A549 treated with RU486 at 1 μM for 4 hours (cell line): ENCODE data around the gene THAP11. TPM values are rescaled to one million over a fixed set of nuclear protein-coding genes. Genes with fewer than 3 reads are reported as not detected.

Experiments
- total RNA-seq: library from RNA; stranded (reverse); fragments of 200-300 nt; extraction: Qiagen RNA extraction; gene quantifications from 5 replicates; pipeline ENCODE4 v1.2.3, GENCODE V29; 2022; ENCODE audit warnings: low read depth

THAP11 gene
- total RNA-seq: 27.0 to 43.3 TPM (median 40.3 TPM) in 5 replicates

DNA sequence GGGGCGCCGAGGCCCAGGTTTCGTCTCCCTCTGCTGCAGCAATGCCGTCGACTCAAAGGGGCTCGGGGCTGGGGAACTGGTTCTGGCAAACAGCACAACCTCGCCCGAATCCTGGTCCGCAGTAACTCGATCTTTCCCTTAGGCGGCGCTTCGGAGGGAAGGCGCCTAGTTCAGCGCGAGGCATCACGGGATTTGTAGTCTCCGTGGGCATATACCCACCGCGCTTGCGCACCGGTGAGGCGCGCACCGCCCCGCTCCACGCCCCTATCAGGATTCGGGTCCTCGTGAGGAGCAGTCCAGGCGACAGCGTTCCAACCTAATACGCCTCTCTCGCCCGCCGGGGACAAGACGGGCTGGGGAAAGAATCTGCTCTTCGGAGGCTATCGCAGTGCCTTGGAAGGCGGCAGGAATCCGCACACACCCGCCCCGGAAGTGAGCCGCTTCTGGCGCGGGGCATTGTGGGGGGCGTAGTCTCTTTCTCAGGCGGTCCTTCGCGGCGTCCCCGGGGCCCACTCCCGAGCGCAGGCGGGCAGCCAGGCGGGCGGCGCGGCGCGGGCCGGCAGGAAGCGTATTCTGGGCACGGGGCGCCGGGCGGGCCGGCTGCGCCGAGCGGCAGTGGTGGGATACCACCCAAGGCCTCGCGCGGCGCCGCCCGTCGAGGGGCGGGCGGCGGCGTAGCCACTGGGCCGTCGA, at the start of gene THAP11:
TSS of gene THAP11 (plus strand) at position 505 of the 693 bp plus-strand sequence. CDS start 235 bp downstream, outside the sequence.

DNA sequence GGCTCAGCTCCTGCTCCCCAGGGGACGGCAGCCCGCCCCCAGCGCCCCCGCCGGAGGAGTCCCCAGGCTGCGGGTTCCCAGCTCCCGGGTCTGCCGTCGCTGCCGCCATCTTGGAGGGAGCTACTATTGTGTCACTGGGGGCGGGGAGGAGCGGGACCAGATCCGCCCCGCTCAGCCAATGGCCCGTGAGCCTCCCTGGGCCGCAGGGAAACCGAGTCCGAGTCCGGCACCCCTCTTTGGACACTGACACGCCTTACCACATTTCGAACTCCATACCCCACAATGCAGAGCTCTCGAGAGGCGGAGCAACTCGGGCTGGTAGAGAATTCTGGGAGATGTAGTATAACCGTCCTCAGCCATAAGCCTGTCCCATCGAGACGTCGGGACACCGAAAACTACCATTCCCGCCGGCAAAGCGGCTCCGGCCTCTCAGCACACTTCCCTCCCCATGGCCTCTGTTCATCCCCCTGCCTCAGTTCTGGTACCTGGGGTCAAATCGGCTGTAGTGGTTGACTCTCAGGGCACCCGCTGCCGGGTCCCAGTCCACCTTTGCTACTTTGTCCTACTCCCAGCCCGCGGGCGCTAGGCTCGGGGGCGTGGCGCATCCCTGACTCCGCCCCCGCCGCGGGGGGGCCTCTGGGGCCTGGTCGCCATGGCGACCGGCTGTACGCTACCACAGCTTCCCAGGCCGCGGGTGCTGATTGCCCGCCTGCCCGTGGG, 35.5 kb upstream of the THAP11 start, which contains the start of the genes RANBP10 and TSNAXIP1:
TSS of gene RANBP10 (minus strand) at position 133 of the 720 bp plus-strand sequence. CDS start at position 109, 24 bp downstream.
TSS of gene TSNAXIP1 (plus strand) at position 462 of the 720 bp plus-strand sequence. CDS start 261 bp downstream, outside the sequence.

DNA sequence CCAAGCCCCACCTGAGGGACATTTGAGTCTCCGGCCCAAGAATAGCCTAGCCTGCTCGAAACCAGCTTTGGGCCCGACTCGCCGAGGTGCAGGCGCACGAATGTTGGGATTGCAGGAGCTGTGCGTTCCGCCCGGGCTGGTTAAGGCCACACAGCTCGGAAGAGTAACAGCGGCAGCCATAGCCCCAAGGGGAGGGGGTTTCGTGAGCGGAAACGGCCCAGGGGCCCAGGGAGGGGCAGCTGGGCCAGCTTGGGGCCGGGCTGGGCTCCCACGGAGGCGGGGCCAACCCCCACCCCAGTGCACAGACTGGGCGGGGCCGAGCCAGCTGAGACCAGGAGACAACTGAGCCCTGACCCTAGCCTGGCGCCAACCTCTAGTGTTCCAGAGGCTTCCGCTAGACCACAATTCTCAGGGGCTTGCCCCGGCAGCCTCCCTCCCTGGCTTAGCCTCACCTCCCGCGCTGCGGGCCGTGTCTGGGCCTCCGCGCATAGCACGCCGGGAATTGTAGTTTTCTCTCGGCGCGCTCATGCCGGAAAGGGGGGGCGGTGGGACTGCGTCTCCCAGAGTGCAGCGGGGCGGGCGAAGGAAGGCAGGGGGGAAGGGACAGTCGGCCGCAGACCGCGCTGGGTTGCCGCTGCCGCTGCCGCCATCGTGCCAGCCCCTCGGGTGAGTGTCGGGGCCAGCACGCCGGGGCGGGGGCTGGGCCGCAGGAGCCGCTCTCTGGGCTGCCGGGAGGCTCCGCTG, 4.4 kb downstream of the THAP11 start, which contains the start of gene NUTF2:
TSS of gene NUTF2 (plus strand) at position 614 of the 744 bp plus-strand sequence. CDS start 18,198 bp downstream, outside the sequence.

DNA sequence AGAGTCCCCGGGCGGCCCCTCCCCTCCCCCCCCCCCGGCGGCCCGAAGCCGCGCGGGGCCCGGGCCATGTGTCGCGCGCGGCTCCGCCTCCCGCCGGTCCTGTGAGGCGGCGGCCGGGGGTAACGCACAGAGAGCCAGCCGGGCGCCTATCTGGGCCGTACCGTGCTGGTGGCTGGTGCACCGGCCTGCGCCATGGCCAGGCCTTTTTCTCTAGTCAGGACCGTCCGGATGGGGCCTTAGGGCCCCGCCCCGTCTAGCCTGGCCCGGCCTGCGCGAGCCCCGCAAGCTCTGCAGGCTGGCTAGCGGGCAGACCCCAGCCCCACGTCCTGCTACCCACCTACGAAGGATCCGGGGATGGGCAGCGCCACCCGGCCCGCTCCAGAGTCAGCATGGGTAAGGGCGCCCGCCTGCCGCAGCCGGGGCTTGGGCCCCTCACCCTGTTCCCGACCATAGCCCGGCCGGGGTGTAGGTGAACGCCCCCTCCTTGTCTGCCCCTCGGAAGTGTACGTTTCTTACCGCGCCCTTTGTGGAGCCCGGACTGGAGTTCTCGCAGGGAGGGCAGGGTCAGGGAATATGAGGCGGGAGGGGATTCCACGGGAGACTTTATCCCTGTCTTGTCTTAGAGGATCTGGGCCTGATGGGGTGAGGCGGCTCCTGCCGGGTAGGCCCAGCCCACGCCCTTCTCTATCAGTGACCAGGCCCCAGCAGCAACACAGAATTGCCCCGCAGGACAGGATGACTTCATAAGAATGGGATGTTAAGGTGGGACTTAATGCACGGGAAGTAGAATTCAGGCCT, 5.1 kb downstream of the THAP11 start, which contains the start of gene CENPT:
TSS of gene CENPT (minus strand) at position 630 of the 798 bp plus-strand sequence. CDS start 13,834 bp downstream, outside the sequence.

DNA sequence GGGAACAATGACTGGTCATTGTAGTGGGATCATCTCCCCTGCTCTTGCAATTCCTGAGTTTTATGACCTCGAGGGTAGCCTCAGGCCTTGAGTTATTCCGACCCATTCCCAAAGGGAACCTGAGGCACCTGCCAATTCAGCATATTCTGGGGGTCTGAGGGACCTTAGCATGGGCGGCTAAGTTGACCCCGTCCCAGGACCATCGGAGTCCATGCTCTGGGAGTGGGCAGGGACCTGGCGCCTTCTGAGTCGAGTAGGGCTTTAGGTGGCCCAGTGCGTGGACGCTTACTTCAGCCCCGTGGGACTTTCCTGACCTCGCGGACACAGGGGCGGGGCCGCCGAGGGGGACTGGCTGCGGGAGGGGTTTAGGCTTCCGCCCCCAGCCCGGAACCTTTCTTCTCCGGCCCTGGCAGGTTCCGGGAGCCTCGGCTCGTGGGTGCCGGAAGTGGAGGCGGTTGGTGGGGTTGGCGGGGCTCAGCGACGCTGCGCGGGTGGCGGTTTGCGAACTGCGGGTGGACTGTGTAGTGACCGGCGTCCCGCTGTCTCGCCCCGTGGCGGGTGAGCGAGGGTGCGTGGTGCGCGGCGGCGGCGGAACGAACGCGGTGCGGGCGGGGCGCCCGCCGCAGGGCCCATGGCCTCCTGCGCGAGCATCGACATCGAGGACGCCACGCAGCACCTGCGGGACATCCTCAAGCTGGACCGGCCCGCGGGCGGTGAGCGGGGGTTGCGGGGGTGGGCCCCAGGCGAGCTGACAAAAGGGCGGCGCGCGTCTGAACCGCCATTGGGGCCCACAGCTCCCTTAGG, 30.7 kb downstream of the THAP11 start, which contains the start of gene EDC4:
TSS of gene EDC4 (plus strand) at position 422 of the 804 bp plus-strand sequence. CDS start at position 632, 210 bp downstream.

DNA sequence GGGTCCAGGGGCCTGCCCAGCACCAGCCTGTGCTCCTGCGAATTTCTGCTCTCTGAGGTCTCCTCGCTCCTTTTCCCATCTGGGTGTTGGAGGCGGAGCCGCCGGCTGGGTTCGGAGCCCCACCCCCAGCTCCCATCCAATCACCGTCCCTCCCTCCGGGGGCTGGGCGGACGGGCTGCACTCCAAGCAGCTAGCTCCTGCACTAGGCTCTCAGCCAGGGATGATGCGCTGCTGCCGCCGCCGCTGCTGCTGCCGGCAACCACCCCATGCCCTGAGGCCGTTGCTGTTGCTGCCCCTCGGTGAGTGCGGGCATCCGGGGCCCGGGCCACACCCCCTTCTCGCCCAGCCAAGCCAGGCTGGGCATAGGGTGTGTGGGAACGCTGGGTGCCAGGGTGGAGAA, 42.6 kb downstream of the THAP11 start, which contains the start of gene NRN1L:
TSS of gene NRN1L (plus strand) at position 202 of the 400 bp plus-strand sequence. CDS start at position 221, 19 bp downstream.

DNA sequence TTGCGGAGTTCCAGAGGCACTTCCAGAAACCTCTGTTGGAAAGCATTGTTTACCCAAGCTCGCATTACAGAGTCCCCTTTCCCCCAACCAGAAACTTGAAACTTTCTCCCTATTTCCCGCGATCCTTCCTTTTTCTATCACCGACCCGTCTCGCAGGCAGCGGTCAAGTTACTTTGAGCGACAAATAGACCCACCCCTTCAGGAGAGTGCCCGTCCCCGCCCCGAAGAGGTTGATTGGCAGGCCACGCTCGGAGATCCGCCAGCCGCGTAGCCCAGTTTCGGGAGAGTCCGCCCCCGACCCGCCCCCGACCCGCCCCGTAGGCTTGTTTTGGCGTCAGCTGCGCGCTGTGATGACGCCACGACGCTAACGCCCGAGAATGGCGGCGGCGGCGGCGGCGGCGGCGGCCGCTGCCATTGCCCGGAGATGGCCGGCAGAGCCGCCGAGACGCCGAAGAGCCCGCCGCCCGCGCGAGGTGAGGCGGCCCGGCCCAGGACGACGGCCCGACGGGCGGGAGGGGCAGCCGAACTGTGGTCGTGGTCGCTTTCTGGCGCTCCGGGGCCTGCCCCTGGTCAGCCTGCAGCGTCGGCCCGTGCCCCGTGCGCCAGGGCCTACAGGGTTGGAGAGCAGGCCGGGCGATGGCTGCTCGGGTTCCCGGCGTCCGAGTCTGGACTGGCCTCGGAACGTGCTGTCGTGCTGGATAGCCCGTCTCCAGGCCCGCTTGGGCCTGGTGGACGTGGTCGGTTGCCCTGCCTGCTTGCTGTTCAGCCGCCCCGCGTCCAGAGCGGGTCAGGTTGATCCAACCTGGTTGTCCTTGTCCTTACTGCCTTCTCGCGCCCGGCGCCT, 51.0 kb downstream of the THAP11 start, which contains the start of gene PSKH1:
TSS of gene PSKH1 (plus strand) at position 356 of the 844 bp plus-strand sequence. CDS start 15,496 bp downstream, outside the sequence.

Other genes with a start within 250 kb of the THAP11 start
- 1.0 to 2.0 TPM (median 1.7 TPM) in 5 replicates for gene CARMIL2, start 197.2 kb upstream of the THAP11 start, total RNA-seq
- 23.8 to 36.1 TPM (median 33.6 TPM) in 5 replicates for gene ACD, start 182.1 kb upstream of the THAP11 start, total RNA-seq
- gene PARD6A, start 181.4 kb upstream of the THAP11 start, total RNA-seq: 1.2 to 2.1 TPM (median 1.7 TPM) in 5 replicates
- 9.4 to 11.1 TPM (median 10.4 TPM) in 5 replicates for gene ENKD1, start 175.6 kb upstream of the THAP11 start, total RNA-seq
- gene C16orf86, start 175.5 kb upstream of the THAP11 start, total RNA-seq: 0.14 TPM in 1 of 5 replicates, not detected in the others
- gene GFOD2, start 123.0 kb upstream of the THAP11 start, total RNA-seq: 16.9 to 17.9 TPM (median 17.0 TPM) in 5 replicates
- gene RANBP10, start 35.8 kb upstream of the THAP11 start, total RNA-seq: 8.1 to 9.9 TPM (median 8.8 TPM) in 5 replicates
- 0.33 to 0.71 TPM (median 0.46 TPM) in 5 replicates for gene TSNAXIP1, start 35.4 kb upstream of the THAP11 start, total RNA-seq
- gene NUTF2, start 4.6 kb downstream of the THAP11 start, total RNA-seq: 237 to 270 TPM (median 244 TPM) in 5 replicates
- 23.0 to 30.4 TPM (median 28.9 TPM) in 5 replicates for gene CENPT, start 5.4 kb downstream of the THAP11 start, total RNA-seq
- gene EDC4, start 30.7 kb downstream of the THAP11 start, total RNA-seq: 50.7 to 67.5 TPM (median 64.8 TPM) in 5 replicates
- not detected in 5 replicates for gene NRN1L, start 42.6 kb downstream of the THAP11 start, total RNA-seq
- 10.0 to 16.2 TPM (median 15.6 TPM) in 5 replicates for gene PSKH1, start 50.9 kb downstream of the THAP11 start, total RNA-seq
- gene CTRL, start 89.5 kb downstream of the THAP11 start, total RNA-seq: 1.1 to 3.1 TPM (median 1.8 TPM) in 5 replicates
- gene PSMB10, start 94.5 kb downstream of the THAP11 start, total RNA-seq: 41.8 to 55.9 TPM (median 52.2 TPM) in 5 replicates
- gene LCAT, start 101.8 kb downstream of the THAP11 start, total RNA-seq: 5.1 to 12.7 TPM (median 10.8 TPM) in 5 replicates
- 21.7 to 31.2 TPM (median 23.7 TPM) in 5 replicates for gene SLC12A4, start 126.3 kb downstream of the THAP11 start, total RNA-seq
- not detected in 5 replicates for gene DPEP3, start 138.2 kb downstream of the THAP11 start, total RNA-seq
- gene DPEP2, start 157.2 kb downstream of the THAP11 start, total RNA-seq: not detected in 5 replicates
- not detected in 5 replicates for gene DPEP2NB, start 173.6 kb downstream of the THAP11 start, total RNA-seq
- gene DDX28, start 180.9 kb downstream of the THAP11 start, total RNA-seq: 18.0 to 23.0 TPM (median 20.5 TPM) in 5 replicates
- gene DUS2, start 181.0 kb downstream of the THAP11 start, total RNA-seq: 17.4 to 18.0 TPM (median 18.0 TPM) in 5 replicates
- gene NFATC3, start 243.1 kb downstream of the THAP11 start, total RNA-seq: 12.9 to 16.5 TPM (median 16.2 TPM) in 5 replicates